Heart left ventricle (tissue), 16 donors: ENCODE measurements around the gene SLC13A3. TPM values are rescaled to one million over a fixed set of nuclear protein-coding genes. Genes with fewer than 3 reads are reported as not detected.

Experiments
- ATAC-seq, 4 donors: fragments of 200-7000 bp; cut with Tn5 transposase; one replicate each; pipeline ENCODE4 v1.9.1; 2020 to 2022; ENCODE audit warnings: moderate library complexity in 4 of 4, mild to moderate bottlenecking in 3 of 4, moderate number of reproducible peaks in 1 of 4
- DNase-seq, 5 donors: peaks; one replicate each; pipeline ENCODE4 v3.0.0-alpha.2; 2020
- H3K27ac ChIP-seq, 12 donors: fragments of 200-600 bp; sonication (generic) in 4 of 12; one replicate each; pipeline versions ENCODE4 v1.5.0 to v1.8.0; 2016 to 2022; ENCODE audit warnings: mild to moderate bottlenecking in 2 of 12
- H3K27me3 ChIP-seq, 9 donors: fragments of 200-600 bp; sonication (generic) in 2 of 9; one replicate each; pipeline versions ENCODE4 v1.5.1 to v1.8.0; 2016 to 2022; ENCODE audit warnings: mild to moderate bottlenecking in 3 of 9
- H3K36me3 ChIP-seq, 9 donors: fragments of 200-600 bp; sonication (generic) in 2 of 9; one replicate each; pipeline versions ENCODE4 v1.5.0 to v1.8.0; 2018 to 2022; ENCODE audit warnings: mild to moderate bottlenecking in 2 of 9
- H3K4me1 ChIP-seq, 12 donors: fragments of 200-600 bp; sonication (generic) in 4 of 12; one replicate each; pipeline versions ENCODE4 v1.5.0 to v1.8.0; 2016 to 2022; ENCODE audit warnings: mild to moderate bottlenecking in 3 of 12
- H3K4me3 ChIP-seq, 12 donors: fragments of 200-600 bp; sonication (generic) in 4 of 12; one replicate each; pipeline versions ENCODE4 v1.5.0 to v1.8.0; 2017 to 2022; ENCODE audit warnings: mild to moderate bottlenecking in 9 of 12, moderate library complexity in 4 of 12
- H3K9me3 ChIP-seq, 12 donors: fragments of 200-600 bp; sonication (generic) in 4 of 12; one replicate each; pipeline versions ENCODE4 v1.5.0 to v1.8.0; 2016 to 2022; ENCODE audit warnings: mild to moderate bottlenecking in 1 of 12
- CTCF ChIP-seq, 12 donors: fragments of 200-600 bp; sonication (generic) in 4 of 12; IDR thresholded peaks; one replicate each; pipeline versions ENCODE4 v1.5.0 to v1.8.0; 2018 to 2022; ENCODE audit warnings: antibody characterized with exemption in 12 of 12, mild to moderate bottlenecking in 5 of 12
- POLR2A ChIP-seq, 2 donors: fragments of 450-650 bp; IDR thresholded peaks; one replicate each; pipeline ENCODE4 v1.6.1; 2017; ENCODE audit warnings: antibody characterized with exemption in 2 of 2, mild to moderate bottlenecking in 2 of 2, moderate library complexity in 2 of 2
- WGBS, 4 donors: extraction: QIAGEN DNeasy Blood & Tissue Kit in 2 of 4; methylation state at CpG; one replicate each; pipeline versions ENCODE4 v1.1.5 to v1.1.7; 2013 to 2018; 5-methylcytosine and 5-hydroxymethylcytosine counted together
- intact Hi-C, 10 donors: fragments of 100-400 bp; cut with DNase I; formaldehyde crosslinking; loops; one replicate each; pipeline versions ENCODE4 v1.11.1 to v1.14.2; 2022
- polyA plus RNA-seq, 2 donors: library from polyadenylated mRNA; stranded (reverse); fragments of 200-250 nt; gene quantifications; one replicate each; pipeline ENCODE4 v1.2.3, GENCODE V29; 2013
- total RNA-seq, 9 donors: library from RNA; depleted of rRNA in 2 of 9; stranded (reverse); fragments of >200 nt in 2 of 9; fragmentation: NEBNext Ultra II Directional in 3 of 9; extraction: Animal tissue kit (Norgen Biotek cat#: 25700) in 3 of 9; gene quantifications; one replicate each; pipeline versions ENCODE4 v1.1.0 to v1.2.4, GENCODE V29; 2016 to 2023
- donor health status: ischemic (EF 13 %, LVEDD 7.1; RV severe dilation, severe dysfunction).
- donor health status: healthy with polysubstance abuse.
- donor health status: DM: no; HTN: yes; CAD: no.
- donor health status: DM: no; HTN: no; CAD: no.
- donor health status: ischemic (EF 25% LVEDD 6.9; RV normal size, moderate dysfunction).
- donor health status: ischemic (EF 25% LVEDD 5.7; RV mildly dilated, moderate dysfunction).
- donor health status: healthy.
- donor health status: DM: yes; HTN: yes; CAD: no.
- donor health status: ischemic (EF 35%, LVEDD 5.7; RV mildly dilated, moderate dysfunction).
- donor health status: nonischemic (EF 11% LVEDD 7.7; RV severe dilation, severe dysfunction).
- donor health status: DM: yes; HTN: yes; CAD: no.
- donor health status: PGD.
- donor health status: ischemic (EF 29% LVEDD 5.4; RV normal size, mild dysfunction).
- donor health status: nonischemic (EF 23%, LVEDD 6.1; RV moderate dilation, normal function).

SLC13A3 gene
- total and polyA plus RNA-seq, 11 donors: 0.13 to 2.6 (median 0.54) TPM

- H3K4me3 ChIP-seq: no peak overlapping the region
- H3K36me3 ChIP-seq: no peaks in the 10 kb centered on the region
- H3K27me3 ChIP-seq: peaks cover 0 to 16% (median 0%) of the 10 kb centered on the region in 9 donors
- no peak overlapping the region for H3K27ac ChIP-seq
- no peak for DNase-seq
- TF ChIP-seq CTCF (IDR thresholded peaks at IDR 0.05): no peak
- TF ChIP-seq POLR2A (IDR thresholded peaks at IDR 0.05): no peak
- 80 to 86% (median 85%) methylated on average over 6 of the region's 6 CpGs for WGBS, 4 donors
- intact Hi-C loops: no loop called here
- no peaks in the 10 kb centered on the region for H3K9me3 ChIP-seq
- H3K4me1 ChIP-seq: peaks cover 0 to 27% (median 0%) of the 10 kb centered on the region in 12 donors
- ATAC-seq: no peak
These were observed 103.3 kb downstream of the SLC13A3 start for GRCh38 chr20:46547995-46548394.

GRCh38 chr20:46546936-46547335 lies 104.3 kb downstream of the SLC13A3 start:
- no peaks in the 10 kb centered on the region for H3K9me3 ChIP-seq
- TF ChIP-seq CTCF (IDR thresholded peaks at IDR 0.05) (no peak), POLR2A (IDR thresholded peaks at IDR 0.05) (no peak)
- DNase-seq (no peak), ATAC-seq (no peak)
- H3K27me3 ChIP-seq: peaks cover 0 to 18% (median 0%) of the 10 kb centered on the region in 9 donors
- no peak overlapping the region for H3K27ac ChIP-seq
- H3K4me3 ChIP-seq: no peak overlapping the region
- 70 to 77% (median 74%) methylated on average over 6 of the region's 6 CpGs for WGBS, 4 donors
- intact Hi-C loops: no loop called here
- H3K4me1 ChIP-seq: peaks cover 0 to 16% (median 0%) of the 10 kb centered on the region in 12 donors
- no peaks in the 10 kb centered on the region for H3K36me3 ChIP-seq

GRCh38 chr20:46546298-46546697 lies 105.0 kb downstream of the SLC13A3 start:
- H3K36me3 ChIP-seq: no peaks in the 10 kb centered on the region
- no peaks in the 10 kb centered on the region for H3K9me3 ChIP-seq
- H3K27me3 ChIP-seq: peaks cover 0 to 24% (median 3%) of the 10 kb centered on the region in 9 donors
- peaks cover 0 to 13% (median 0%) of the 10 kb centered on the region in 12 donors for H3K4me1 ChIP-seq
- intact Hi-C loops: no loop called here
- DNase-seq: no peak
- TF ChIP-seq POLR2A (IDR thresholded peaks at IDR 0.05) (no peak), CTCF (IDR thresholded peaks at IDR 0.05) (no peak)
- no peak for ATAC-seq
- no peak overlapping the region for H3K4me3 ChIP-seq
- WGBS, 4 donors: 82 to 84% (median 83%) methylated on average over 3 of the region's 3 CpGs
- no peak overlapping the region for H3K27ac ChIP-seq

GRCh38 chr20:46545827-46546138 lies 105.5 kb downstream of the SLC13A3 start:
- DNase-seq: peak in 1 of 5 donors; percentile 59
- intact Hi-C loops: no loop called here
- H3K9me3 ChIP-seq: no peaks in the 10 kb centered on the region
- WGBS, 4 donors: 88 to 96% (median 94%) methylated on average over 5 to 9 of the region's 9 CpGs
- peak in 1 of 4 donors; percentile 19 for ATAC-seq
- H3K4me3 ChIP-seq: no peak overlapping the region
- H3K27ac ChIP-seq: no peak overlapping the region
- peaks cover 0 to 29% (median 3%) of the 10 kb centered on the region in 9 donors for H3K27me3 ChIP-seq
- TF ChIP-seq CTCF (IDR thresholded peaks at IDR 0.05) (no peak), POLR2A (IDR thresholded peaks at IDR 0.05) (no peak)
- H3K4me1 ChIP-seq: peaks cover 0 to 13% (median 0%) of the 10 kb centered on the region in 12 donors
- H3K36me3 ChIP-seq: no peaks in the 10 kb centered on the region
